HEK293 (cell line): ENCODE measurements around the gene AKR1C8.

Source experiments
- CTCF ChIA-PET: fragments of 350-600 bp; formaldehyde crosslinking; extraction: SDS; loops from one replicate; lab custom pipeline; 2021; ENCODE audit warnings: antibody characterized with exemption; lab: Yijun Ruan, JAX
- POLR2A ChIA-PET: fragments of 300-600 bp; formaldehyde crosslinking; extraction: SDS; loops from one replicate; lab custom pipeline; 2020; ENCODE audit warnings: antibody characterized with exemption, inconsistent platforms; lab: Yijun Ruan, JAX
- H3K27ac ChIP-seq: fragments of 200-500 bp; sonication (Bioruptor generic); 2 replicates; pipeline ENCODE4 v1.5.1; 2014; ENCODE audit warnings: low read depth, low read length, control low read depth, inconsistent platforms; ENCODE audit errors: extremely low read depth
- H3K36me3 ChIP-seq, 2 experiments: fragments of 200-500 bp in 1 of 2; sonication (Bioruptor generic) in 1 of 2; 1 replicate in 1 of 2; 2 replicates in 1 of 2; pipeline ENCODE4 v1.5.1; 2014 to 2017; ENCODE audit warnings: inconsistent platforms in 2 of 2, low read length in 2 of 2; ENCODE audit not compliant: control insufficient read depth in 2 of 2, insufficient read depth in 1 of 2
- H3K4me1 ChIP-seq: fragments of 200-500 bp; sonication (Bioruptor generic); 2 replicates; pipeline ENCODE4 v1.5.1; 2014; ENCODE audit warnings: mild to moderate bottlenecking, low read length, inconsistent platforms; ENCODE audit not compliant: control insufficient read depth, insufficient read depth
- H3K4me3 ChIP-seq: 2 replicates; pipeline ENCODE4 v1.5.1; 2011; ENCODE audit warnings: low read depth, mild to moderate bottlenecking, control low read depth, low read length, moderate library complexity
- H3K9me3 ChIP-seq: fragments of 200-500 bp; sonication (Bioruptor generic); 2 replicates; pipeline ENCODE4 v1.5.1; 2014; ENCODE audit warnings: low read depth, low read length, inconsistent platforms; ENCODE audit not compliant: control insufficient read depth, insufficient read depth
- FEZF1 ChIP-seq: fragments of 450-650 bp; formaldehyde crosslinking; IDR thresholded peaks from 2 replicates; pipeline ENCODE4 v1.5.1; 2016; ENCODE audit warnings: missing biosample characterization, missing genetic modification characterization
- KLF1 ChIP-seq: fragments of 450-650 bp; formaldehyde crosslinking; IDR thresholded peaks from 2 replicates; pipeline ENCODE4 v1.5.1; 2016; ENCODE audit warnings: missing biosample characterization, missing genetic modification characterization
- MZF1 ChIP-seq: fragments of 450-650 bp; formaldehyde crosslinking; IDR thresholded peaks from 2 replicates; pipeline ENCODE4 v1.5.1; 2017; ENCODE audit warnings: missing biosample characterization, missing genetic modification characterization, borderline replicate concordance
- PRDM6 ChIP-seq: fragments of 450-650 bp; formaldehyde crosslinking; IDR thresholded peaks from 2 replicates; pipeline ENCODE4 v1.5.1; 2017; ENCODE audit warnings: missing biosample characterization, missing genetic modification characterization
- SCRT2 ChIP-seq: fragments of 450-650 bp; formaldehyde crosslinking; IDR thresholded peaks from 2 replicates; pipeline ENCODE4 v1.5.1; 2016; ENCODE audit warnings: missing biosample characterization, missing genetic modification characterization
- SP3 ChIP-seq: fragments of 450-650 bp; formaldehyde crosslinking; IDR thresholded peaks from 2 replicates; pipeline ENCODE4 v1.5.1; 2016; ENCODE audit warnings: missing biosample characterization, missing genetic modification characterization
- TRIM28 ChIP-seq: IDR thresholded peaks from 2 replicates; pipeline ENCODE4 v1.6.1; 2011; ENCODE audit warnings: low read length, control low read depth, borderline replicate concordance
- YY1 ChIP-seq: fragments of 450-650 bp; formaldehyde crosslinking; IDR thresholded peaks from 2 replicates; pipeline ENCODE4 v1.5.1; 2018; ENCODE audit warnings: missing biosample characterization, missing genetic modification characterization
- ZFP41 ChIP-seq: fragments of 450-650 bp; formaldehyde crosslinking; IDR thresholded peaks from 2 replicates; pipeline ENCODE4 v1.5.1; 2016; ENCODE audit warnings: missing biosample characterization, missing genetic modification characterization, borderline replicate concordance
- ZNF157 ChIP-seq: fragments of 450-650 bp; formaldehyde crosslinking; IDR thresholded peaks from 2 replicates; pipeline ENCODE4 v1.5.1; 2016; ENCODE audit warnings: missing biosample characterization, missing genetic modification characterization
- ZNF24 ChIP-seq: fragments of 450-650 bp; formaldehyde crosslinking; IDR thresholded peaks from 2 replicates; pipeline ENCODE4 v1.5.1; 2016; ENCODE audit warnings: missing biosample characterization, missing genetic modification characterization
- ZNF292 ChIP-seq: fragments of 450-650 bp; formaldehyde crosslinking; IDR thresholded peaks from 2 replicates; pipeline ENCODE4 v1.5.1; 2016; ENCODE audit warnings: low read depth, missing biosample characterization, missing genetic modification characterization, borderline replicate concordance
- ZNF350 ChIP-seq: fragments of 450-650 bp; formaldehyde crosslinking; IDR thresholded peaks from 2 replicates; pipeline ENCODE4 v1.5.0; 2017; ENCODE audit warnings: missing biosample characterization, mild to moderate bottlenecking, missing genetic modification characterization
- ZNF37A ChIP-seq: fragments of 450-650 bp; IDR thresholded peaks from 2 replicates; pipeline ENCODE4 v1.5.1; 2018; ENCODE audit warnings: missing biosample characterization, missing genetic modification characterization
- ZNF423 ChIP-seq: fragments of 450-650 bp; formaldehyde crosslinking; IDR thresholded peaks from 2 replicates; pipeline ENCODE4 v1.5.1; 2016; ENCODE audit warnings: missing biosample characterization, missing genetic modification characterization
- ZNF501 ChIP-seq: fragments of 450-650 bp; formaldehyde crosslinking; IDR thresholded peaks from 2 replicates; pipeline ENCODE4 v1.5.1; 2016; ENCODE audit warnings: missing biosample characterization, missing genetic modification characterization
- ZNF510 ChIP-seq: fragments of 450-650 bp; formaldehyde crosslinking; IDR thresholded peaks from 2 replicates; pipeline ENCODE4 v1.5.1; 2018; ENCODE audit warnings: mild to moderate bottlenecking, missing genetic modification characterization, missing biosample characterization; ENCODE audit not compliant: insufficient replicate concordance
- ZNF549 ChIP-seq: fragments of 450-650 bp; IDR thresholded peaks from 2 replicates; pipeline ENCODE4 v1.5.1; 2018; ENCODE audit warnings: missing biosample characterization, missing genetic modification characterization, mild to moderate bottlenecking, inconsistent platforms, moderate library complexity
- ZNF558 ChIP-seq: fragments of 450-650 bp; formaldehyde crosslinking; IDR thresholded peaks from 2 replicates; pipeline ENCODE4 v1.5.1; 2016; ENCODE audit warnings: missing biosample characterization, missing genetic modification characterization
- ZNF561 ChIP-seq: fragments of 450-650 bp; IDR thresholded peaks from 2 replicates; pipeline ENCODE4 v1.5.1; 2018; ENCODE audit warnings: missing biosample characterization, missing genetic modification characterization, borderline replicate concordance
- ZNF701 ChIP-seq: fragments of 450-650 bp; formaldehyde crosslinking; IDR thresholded peaks from 2 replicates; pipeline ENCODE4 v1.5.1; 2016; ENCODE audit warnings: missing biosample characterization, missing genetic modification characterization
- ZNF791 ChIP-seq: fragments of 450-650 bp; formaldehyde crosslinking; IDR thresholded peaks from 2 replicates; pipeline ENCODE4 v1.5.1; 2016; ENCODE audit warnings: missing biosample characterization, missing genetic modification characterization
- TF ChIP-seq, protein P1 (sequence below): fragments of 450-650 bp; formaldehyde crosslinking; IDR thresholded peaks from 2 replicates; pipeline ENCODE4 v1.5.1; 2017; ENCODE audit warnings: missing biosample characterization, missing genetic modification characterization
- TF ChIP-seq, protein P2 (sequence below): fragments of 450-650 bp; formaldehyde crosslinking; IDR thresholded peaks from 2 replicates; pipeline ENCODE4 v1.5.1; 2016; ENCODE audit warnings: missing biosample characterization, missing genetic modification characterization

The AKR1C8 gene

GRCh38 chr10:5219262-5219661 is 34.3 kb upstream of the AKR1C8 start:
- Histone ChIP-seq H3K4me1 (no peaks in the 10 kb centered on the region), H3K4me3 (no peak overlapping the region), H3K27ac (no peak overlapping the region), H3K9me3 (no peaks in the 10 kb centered on the region), H3K36me3 (no peaks in the 10 kb centered on the region)
- ChIA-PET POLR2A (no interaction called here), CTCF (no interaction called here)
- TF ChIP-seq TRIM28 (no peak), ZNF510 (tag by site-specific recombination) (no peak), ZNF549 (tag by site-specific recombination) (no peak), FEZF1 (tag by site-specific recombination) (no peak), KLF1 (no peak), SCRT2 (tag by site-specific recombination) (no peak), PRDM6 (tag by site-specific recombination) (no peak), ZFP41 (no peak), ZNF37A (tag by site-specific recombination) (no peak), ZNF157 (no peak), MZF1 (tag by site-specific recombination) (no peak)
- TF ChIP-seq, protein P1, sequence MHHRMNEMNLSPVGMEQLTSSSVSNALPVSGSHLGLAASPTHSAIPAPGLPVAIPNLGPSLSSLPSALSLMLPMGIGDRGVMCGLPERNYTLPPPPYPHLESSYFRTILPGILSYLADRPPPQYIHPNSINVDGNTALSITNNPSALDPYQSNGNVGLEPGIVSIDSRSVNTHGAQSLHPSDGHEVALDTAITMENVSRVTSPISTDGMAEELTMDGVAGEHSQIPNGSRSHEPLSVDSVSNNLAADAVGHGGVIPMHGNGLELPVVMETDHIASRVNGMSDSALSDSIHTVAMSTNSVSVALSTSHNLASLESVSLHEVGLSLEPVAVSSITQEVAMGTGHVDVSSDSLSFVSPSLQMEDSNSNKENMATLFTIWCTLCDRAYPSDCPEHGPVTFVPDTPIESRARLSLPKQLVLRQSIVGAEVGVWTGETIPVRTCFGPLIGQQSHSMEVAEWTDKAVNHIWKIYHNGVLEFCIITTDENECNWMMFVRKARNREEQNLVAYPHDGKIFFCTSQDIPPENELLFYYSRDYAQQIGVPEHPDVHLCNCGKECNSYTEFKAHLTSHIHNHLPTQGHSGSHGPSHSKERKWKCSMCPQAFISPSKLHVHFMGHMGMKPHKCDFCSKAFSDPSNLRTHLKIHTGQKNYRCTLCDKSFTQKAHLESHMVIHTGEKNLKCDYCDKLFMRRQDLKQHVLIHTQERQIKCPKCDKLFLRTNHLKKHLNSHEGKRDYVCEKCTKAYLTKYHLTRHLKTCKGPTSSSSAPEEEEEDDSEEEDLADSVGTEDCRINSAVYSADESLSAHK (tag by site-specific recombination): no peak
- TF ChIP-seq, protein P2, sequence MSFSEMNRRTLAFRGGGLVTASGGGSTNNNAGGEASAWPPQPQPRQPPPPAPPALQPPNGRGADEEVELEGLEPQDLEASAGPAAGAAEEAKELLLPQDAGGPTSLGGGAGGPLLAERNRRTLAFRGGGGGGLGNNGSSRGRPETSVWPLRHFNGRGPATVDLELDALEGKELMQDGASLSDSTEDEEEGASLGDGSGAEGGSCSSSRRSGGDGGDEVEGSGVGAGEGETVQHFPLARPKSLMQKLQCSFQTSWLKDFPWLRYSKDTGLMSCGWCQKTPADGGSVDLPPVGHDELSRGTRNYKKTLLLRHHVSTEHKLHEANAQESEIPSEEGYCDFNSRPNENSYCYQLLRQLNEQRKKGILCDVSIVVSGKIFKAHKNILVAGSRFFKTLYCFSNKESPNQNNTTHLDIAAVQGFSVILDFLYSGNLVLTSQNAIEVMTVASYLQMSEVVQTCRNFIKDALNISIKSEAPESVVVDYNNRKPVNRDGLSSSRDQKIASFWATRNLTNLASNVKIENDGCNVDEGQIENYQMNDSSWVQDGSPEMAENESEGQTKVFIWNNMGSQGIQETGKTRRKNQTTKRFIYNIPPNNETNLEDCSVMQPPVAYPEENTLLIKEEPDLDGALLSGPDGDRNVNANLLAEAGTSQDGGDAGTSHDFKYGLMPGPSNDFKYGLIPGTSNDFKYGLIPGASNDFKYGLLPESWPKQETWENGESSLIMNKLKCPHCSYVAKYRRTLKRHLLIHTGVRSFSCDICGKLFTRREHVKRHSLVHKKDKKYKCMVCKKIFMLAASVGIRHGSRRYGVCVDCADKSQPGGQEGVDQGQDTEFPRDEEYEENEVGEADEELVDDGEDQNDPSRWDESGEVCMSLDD: no peak

DNA sequence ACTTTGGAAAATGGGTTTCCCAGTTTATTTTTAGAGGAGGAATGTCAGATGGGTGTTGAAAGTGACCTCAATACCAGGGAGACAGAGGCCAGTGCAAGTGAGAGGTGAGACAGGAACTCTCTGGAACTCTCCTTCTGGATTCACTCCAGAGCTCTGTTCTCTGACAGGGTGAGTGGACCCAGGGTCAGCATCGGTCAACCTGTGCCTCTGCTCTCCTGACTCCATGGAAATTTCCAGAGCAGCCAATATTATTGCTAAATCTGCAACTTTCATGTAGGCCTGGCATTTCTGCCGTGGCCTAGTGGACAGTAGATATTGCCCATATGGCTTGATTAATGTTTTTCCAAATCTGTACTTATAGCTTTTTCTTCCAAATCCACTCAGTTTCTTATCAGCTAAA is 31.9 kb upstream of the AKR1C8 start:
- no peaks in the 10 kb centered on the region for H3K36me3 ChIP-seq
- no peaks in the 10 kb centered on the region for H3K4me1 ChIP-seq
- no peak overlapping the region for H3K4me3 ChIP-seq
- ChIA-PET POLR2A (no interaction called here), CTCF (no interaction called here)
- H3K27ac ChIP-seq: no peak overlapping the region
- TF ChIP-seq ZNF791 (tag by site-specific recombination) (no peak), ZNF561 (no peak), ZNF24 (no peak), ZNF701 (no peak), SP3 (tag by site-specific recombination) (no peak), ZNF350 (tag by site-specific recombination) (no peak), ZNF292 (tag by site-specific recombination) (no peak), ZNF423 (tag by site-specific recombination) (no peak), YY1 (tag by site-specific recombination) (no peak), ZNF558 (tag by site-specific recombination) (no peak), ZNF501 (tag by site-specific recombination) (no peak)
- no peaks in the 10 kb centered on the region for H3K9me3 ChIP-seq
